GM19193 (cell line): Measurements from ENCODE around the gene TAOK3.

Experiments
- POLR2A ChIP-seq: IDR thresholded peaks from 4 replicates; pipeline ENCODE4 v1.6.1; 2011; ENCODE audit not compliant: insufficient read depth, insufficient read length; ENCODE audit errors: extremely low read depth

TAOK3 gene

GRCh38 chr12:118330421-118331018, 42.2 kb downstream of the TAOK3 start:
- no peak for TF ChIP-seq POLR2A

GRCh38 chr12:118328486-118329330, 44.0 kb downstream of the TAOK3 start:
- no peak for TF ChIP-seq POLR2A

GRCh38 chr12:118327391-118327790, 45.3 kb downstream of the TAOK3 start:
- TF ChIP-seq POLR2A = no peak

- TF ChIP-seq POLR2A = no peak
Observed at GRCh38 chr12:118326991-118327390, 45.7 kb downstream of the TAOK3 start.

- TF ChIP-seq POLR2A = no peak
Observed at GRCh38 chr12:118325081-118325480, 47.6 kb downstream of the TAOK3 start.

GRCh38 chr12:118319627-118320026, 53.1 kb downstream of the TAOK3 start:
- no peak for TF ChIP-seq POLR2A

GRCh38 chr12:118318744-118319143, 54.0 kb downstream of the TAOK3 start:
- TF ChIP-seq POLR2A = no peak

GRCh38 chr12:118317729-118318128, 55.0 kb downstream of the TAOK3 start:
- TF ChIP-seq POLR2A = no peak

GRCh38 chr12:118315821-118316220, 56.9 kb downstream of the TAOK3 start:
- TF ChIP-seq POLR2A = no peak

- TF ChIP-seq POLR2A = no peak
Observed at GRCh38 chr12:118312578-118312977, 60.1 kb downstream of the TAOK3 start.

GRCh38 chr12:118311666-118312065, 61.0 kb downstream of the TAOK3 start:
- no peak for TF ChIP-seq POLR2A

GRCh38 chr12:118310320-118310719, 62.4 kb downstream of the TAOK3 start:
- no peak for TF ChIP-seq POLR2A

GRCh38 chr12:118307069-118307954, 65.4 kb downstream of the TAOK3 start:
- no peak for TF ChIP-seq POLR2A

GRCh38 chr12:118304093-118304492, 68.6 kb downstream of the TAOK3 start:
- TF ChIP-seq POLR2A = no peak

GRCh38 chr12:118302053-118302452, 70.7 kb downstream of the TAOK3 start:
- no peak for TF ChIP-seq POLR2A
